Hematopoietic multipotent progenitor cell treated with erythropoietin and hydrocortisone succinate and interleukin-3 and kit ligand, for 8 days (in vitro differentiated cells): Measurements from ENCODE around the gene TNFRSF21.
"Not testable (repeated sequence)": the region's sequence is repeated elsewhere in the genome, so short reads cannot be mapped to it uniquely, and the experiment has no call there.

Experiments used
- DNase-seq: peaks from one replicate; pipeline ENCODE4 v3.0.0-alpha.2; 2015

Gene TNFRSF21, protein sequence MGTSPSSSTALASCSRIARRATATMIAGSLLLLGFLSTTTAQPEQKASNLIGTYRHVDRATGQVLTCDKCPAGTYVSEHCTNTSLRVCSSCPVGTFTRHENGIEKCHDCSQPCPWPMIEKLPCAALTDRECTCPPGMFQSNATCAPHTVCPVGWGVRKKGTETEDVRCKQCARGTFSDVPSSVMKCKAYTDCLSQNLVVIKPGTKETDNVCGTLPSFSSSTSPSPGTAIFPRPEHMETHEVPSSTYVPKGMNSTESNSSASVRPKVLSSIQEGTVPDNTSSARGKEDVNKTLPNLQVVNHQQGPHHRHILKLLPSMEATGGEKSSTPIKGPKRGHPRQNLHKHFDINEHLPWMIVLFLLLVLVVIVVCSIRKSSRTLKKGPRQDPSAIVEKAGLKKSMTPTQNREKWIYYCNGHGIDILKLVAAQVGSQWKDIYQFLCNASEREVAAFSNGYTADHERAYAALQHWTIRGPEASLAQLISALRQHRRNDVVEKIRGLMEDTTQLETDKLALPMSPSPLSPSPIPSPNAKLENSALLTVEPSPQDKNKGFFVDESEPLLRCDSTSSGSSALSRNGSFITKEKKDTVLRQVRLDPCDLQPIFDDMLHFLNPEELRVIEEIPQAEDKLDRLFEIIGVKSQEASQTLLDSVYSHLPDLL

DNA sequence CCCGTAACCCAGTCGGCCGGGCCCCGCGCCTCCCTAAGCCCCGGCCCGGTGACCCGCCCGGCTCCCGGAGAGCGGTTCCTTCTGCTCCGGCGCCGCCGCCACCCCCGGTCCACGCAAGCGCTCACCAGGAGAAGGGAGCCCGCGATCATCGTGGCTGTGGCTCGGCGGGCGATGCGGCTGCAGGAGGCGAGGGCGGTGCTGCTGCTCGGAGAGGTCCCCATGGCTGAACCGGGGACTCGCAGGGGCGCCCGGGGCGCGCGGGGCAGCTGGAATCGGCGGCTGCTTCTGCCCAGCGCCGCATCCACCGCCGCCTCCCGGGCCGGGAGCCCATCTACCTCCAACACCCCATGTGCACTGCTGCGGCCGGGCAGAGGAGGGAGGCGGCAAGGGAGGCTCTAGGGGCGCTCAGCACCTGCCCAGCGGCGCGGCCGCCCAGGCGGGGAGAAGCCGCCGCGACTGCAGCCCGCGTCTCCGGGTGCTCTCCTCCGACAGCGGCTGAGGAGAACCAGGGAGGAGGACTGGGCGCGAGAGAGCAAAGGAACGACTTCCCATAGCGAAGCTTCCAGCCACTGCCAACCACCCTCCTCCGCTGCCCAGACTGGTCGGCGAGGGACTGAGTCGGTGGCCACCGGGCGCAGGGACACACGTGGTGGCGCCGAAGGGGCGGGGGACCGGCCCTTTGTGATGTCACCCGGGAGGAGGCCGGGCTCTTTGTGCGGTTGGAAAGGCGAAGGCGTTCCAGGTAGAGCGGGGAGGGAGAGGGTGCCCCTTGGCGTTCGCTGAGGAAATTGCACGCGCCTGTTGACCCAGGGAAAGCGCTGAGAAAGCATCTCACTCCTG is at the start of gene TNFRSF21:
TNFRSF21 (minus strand) TSS at position 615 of the 840 bp plus-strand sequence; CDS start at position 221, 394 bp downstream.
- DNase-seq, result peak; percentile 90

DNA sequence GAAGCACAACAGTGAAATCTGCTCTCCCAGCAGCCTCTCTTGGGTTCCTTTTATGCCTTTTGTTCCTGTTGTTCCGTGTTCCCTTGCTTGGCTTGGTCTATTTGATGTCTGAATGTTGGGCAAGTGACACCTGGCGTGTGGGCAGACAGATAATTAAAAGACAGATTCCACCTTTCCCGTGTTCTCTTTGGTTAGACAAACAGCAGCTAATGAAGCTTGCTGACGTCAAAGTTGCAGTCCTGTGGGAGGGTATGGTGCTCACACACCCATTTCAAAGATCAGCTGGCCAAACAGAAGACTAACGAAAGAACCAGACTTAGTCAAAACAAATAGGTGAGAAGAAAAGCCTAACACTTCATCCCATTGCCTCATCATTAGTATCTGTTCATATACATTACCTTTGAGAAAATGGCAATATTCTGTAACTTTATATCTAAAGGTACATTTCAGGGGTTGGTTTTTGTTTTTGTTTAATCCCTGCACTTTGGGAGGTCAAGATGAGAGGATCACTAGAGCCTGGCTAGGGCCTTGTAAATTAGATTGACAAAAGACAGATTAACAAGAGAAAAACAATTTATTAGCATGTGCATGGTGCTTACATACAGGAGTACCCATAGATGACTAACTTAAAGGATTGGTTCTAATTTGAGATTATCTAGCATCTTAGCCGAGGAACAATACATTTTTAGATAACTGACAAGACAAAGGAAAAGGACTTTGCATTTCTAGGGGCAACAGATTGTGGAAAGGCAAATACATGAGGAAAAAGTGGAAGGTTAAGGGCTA is 48.9 kb upstream of the TNFRSF21 start:
- no peak for DNase-seq

DNA sequence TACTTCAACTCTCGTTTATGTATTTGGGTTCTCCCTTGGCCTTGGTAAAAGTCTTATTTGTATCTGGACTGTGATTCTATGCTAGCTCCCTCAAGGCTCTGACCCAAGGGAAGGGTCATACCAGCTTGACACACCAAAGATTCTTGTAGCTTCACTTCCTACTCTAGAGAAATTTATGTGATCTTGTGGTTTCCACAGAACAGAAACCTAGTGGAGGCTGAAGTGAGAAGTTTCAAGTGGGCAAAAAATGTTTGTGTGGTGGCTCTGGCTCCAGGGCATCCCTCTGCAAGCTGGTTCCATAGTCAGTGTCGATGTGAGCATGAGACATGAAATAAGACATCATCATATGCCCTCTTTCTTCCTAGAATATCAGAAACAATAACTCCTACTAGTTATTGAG is 48.1 kb upstream of the TNFRSF21 start:
- DNase-seq, result no peak

DNA sequence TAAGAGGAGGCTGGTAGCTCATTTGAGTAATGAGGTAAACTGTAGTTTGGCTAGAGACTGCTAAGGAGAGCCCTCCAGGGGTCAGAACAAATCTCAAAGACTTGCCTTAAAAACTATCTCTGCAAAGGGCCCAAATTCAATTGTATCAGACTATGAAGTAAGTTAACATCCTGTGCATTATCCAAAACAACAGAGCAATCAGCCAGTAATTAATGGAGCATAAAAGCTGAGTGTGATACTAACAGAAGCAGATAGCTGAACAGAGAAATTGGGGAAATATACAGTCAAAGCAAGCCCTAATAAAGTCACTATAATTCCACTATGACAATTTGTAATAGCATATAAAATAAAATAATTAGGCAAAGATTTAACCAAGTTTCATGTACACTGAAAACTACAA is 45.8 kb upstream of the TNFRSF21 start:
- DNase-seq, result no peak

DNA sequence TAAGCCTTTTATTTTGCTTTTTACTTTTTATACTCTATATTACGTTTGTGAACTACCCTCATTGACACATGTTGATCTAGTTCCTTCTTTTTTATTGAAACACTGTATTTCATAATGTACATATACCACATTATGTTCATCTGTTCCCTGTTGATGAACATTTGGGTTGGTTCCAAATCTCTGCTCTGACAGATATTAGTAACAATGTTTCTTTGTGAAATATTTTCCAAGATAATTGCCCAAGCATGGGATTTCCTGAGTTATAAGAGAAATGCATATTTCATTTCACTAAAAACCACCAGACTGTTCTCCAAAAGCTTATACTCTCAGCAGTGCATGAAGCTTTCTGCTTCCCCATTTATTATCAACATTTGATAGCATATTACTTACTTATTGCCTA is 44.2 kb upstream of the TNFRSF21 start:
- DNase-seq, result peak; percentile 58

DNA sequence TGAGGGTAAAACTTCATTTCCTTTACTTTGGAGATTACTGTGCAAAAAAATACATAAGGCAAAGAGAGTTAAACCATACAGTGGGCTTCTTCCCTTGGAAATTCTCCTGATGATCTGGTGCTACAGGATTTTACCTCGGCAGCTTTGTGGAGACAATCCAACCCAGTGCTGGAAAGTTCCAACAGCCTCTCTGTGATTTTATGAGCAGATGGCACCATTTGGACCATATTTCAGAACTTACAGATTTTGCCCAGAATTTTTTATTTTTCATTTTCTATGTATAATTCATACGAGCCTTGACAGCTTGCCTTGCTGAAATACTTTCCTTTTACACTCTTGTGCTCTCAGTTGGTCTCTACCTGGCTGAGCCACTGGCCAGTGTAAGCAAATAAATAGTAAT is 43.3 kb upstream of the TNFRSF21 start:
- DNase-seq, result no peak

DNA sequence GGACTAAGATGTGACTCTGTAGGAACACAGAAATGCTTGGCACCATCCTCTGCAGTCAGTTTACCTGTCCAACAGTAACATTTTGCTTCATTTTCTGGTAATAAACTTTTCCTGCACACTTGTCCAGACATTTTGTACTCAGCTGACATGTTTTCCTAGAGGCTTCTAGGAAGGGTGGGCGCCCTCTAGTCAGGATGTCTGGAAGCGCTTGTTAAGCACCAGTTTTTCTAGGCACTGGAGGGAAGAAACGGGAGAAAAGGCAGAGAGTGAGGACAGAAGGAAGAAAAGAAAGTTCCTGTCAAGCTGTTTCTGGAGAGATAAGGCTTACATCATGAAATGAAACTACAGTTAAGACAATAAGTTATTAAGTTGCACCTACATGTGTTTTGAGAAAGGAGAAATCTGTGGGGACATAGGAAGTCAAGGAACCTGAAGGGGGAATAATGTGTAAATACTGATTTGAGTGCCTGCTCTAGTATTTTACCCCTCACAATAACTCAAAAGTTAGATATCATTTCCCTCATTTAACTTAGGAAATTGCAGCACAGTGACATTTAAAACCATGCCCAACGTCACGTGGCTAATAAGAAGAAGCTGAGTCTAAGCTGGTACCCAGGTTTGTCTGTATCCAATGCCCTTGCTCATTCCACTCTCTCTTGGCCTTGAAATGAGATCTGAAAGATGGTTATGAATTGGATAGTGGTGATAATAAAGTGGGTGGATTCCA is 42.7 kb upstream of the TNFRSF21 start:
- DNase-seq, result peak; percentile 40

DNA sequence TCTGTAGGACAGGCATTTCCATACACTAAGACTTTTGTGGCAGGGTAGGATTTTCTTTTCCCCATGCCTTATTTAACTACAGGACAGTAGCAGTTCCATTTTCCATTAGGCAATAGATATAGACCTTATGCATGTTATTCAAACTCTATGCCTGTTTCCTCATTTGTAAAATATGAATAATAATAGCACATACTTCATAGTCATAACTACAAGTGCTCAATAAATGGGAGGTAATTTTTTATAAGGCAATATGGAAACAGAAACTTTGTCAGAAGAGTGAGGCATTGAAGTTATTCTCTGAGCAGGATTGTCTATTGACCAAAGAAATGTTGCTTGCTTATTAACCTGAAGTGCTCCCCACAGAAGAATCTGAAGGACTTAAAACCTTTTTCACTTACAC is 41.9 kb upstream of the TNFRSF21 start:
- DNase-seq, result no peak

DNA sequence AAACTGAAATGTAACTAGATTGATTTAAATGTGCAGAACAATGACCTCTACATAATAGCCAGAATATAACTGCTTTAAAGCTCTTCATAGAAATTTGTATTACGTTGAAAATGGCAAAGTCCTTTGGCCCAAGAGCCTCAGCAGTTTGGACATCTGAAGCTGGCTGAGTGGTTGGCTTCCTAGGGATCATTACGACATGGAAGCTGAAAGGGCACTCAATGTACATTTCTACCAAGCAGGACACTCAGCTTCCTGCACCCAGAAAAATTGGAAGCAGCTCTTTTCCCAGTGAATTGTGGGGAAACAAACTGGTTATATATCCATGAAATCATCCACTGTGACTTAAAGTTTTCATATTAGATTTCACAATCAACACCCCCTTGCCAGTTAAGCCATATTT is 40.2 kb upstream of the TNFRSF21 start:
- no peak for DNase-seq

DNA sequence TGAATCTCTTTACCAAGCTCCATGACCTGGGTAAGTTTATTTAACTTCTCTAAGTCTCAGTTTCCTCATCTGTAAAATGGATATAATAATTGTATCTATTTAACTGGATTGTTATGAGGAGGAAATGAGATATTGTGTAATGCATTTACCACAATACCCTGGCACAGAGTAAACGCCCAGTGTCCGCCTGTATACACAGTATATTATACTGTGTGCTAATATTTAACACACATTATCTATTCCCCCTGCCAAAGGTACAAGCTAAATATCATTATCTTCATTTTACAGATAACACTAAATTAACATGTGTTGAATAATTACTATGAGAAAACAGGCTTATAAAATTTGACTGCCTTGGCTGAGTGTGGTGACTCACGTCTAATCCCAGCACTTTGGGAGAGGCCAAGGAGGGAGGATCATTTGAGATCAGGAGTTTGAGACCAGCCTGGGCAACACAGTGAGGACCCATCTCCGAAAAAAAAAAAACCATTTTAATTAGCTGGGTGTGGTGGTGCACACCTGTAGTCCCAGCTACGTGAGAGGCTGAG is 38.7 kb upstream of the TNFRSF21 start:
- no peak for DNase-seq

DNA sequence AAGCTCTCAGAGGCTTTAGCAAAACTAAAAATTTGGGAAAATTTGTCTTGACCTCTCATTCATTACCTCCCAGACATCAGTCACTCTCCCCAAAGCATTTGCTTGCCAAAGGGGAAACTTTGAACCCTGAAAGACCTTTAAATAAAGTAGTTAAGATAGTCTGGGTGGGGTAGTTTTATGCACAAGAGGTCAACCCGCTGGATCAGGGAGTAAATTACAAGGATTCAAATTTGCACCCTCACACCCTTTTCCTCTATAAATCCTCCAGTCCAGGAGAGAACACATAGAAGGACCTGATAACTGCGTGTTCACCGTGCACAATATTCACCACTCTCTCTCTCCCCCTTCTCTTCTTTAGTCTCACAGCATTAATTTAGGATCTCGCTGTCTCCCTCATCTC is 36.1 kb upstream of the TNFRSF21 start:
- no peak for DNase-seq

DNA sequence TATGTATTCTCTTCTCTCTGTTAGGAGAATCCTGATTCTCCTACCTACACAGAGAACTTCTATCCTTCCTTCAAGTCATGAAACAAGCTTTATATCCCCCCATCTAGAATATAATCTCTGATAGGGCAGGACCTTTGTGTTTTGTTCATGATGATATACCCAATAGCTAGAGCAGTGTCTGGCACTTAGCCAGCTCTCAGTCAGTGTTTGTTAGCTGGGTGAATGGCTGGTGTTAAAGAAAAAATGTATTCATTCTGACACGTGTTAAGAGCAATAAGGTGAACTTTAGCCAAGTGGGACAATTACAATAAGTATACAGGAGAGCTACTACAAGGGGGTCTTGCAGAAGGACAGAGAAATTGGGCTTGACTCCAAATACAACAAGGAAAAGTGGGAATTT is 34.3 kb upstream of the TNFRSF21 start:
- DNase-seq, result peak; percentile 64

DNA sequence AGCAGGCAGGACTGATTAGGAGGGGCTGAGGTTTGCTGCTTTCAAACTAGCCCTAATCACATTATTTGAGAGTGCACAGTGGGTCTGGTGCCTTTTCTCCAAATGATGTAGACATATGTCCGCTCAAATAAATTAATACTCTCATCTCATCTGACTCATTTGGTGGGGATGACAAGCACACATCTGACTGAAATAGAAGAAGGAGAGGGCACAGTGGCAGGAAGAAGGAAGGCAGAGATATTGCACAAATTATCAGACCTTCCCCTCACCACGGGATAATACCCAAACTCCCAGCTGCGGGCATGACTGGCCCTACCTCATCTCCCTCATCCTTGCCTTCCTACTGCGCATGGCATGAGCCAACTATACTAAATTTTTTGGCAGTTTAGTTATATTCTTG is 33.9 kb upstream of the TNFRSF21 start:
- peak; percentile 32 for DNase-seq

DNA sequence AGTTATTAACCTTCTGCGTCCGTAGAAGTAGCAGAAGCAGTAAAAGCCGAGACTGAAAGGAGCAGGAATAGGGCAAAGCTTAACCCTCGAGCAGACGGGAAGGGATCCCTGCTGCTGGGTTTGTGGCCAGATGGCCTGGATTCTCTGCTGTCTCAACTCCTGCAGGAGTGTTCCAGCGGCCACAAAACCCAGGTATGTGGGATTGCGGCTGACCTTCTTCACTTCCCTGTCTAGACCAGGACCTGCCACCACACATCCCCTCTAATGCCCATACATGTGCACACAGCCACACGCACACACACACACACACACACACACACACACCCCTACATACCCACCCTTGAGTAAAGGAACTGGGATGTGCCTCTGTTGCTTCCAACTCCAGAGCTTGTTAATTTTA is 33.1 kb upstream of the TNFRSF21 start:
- DNase-seq, result no peak

DNA sequence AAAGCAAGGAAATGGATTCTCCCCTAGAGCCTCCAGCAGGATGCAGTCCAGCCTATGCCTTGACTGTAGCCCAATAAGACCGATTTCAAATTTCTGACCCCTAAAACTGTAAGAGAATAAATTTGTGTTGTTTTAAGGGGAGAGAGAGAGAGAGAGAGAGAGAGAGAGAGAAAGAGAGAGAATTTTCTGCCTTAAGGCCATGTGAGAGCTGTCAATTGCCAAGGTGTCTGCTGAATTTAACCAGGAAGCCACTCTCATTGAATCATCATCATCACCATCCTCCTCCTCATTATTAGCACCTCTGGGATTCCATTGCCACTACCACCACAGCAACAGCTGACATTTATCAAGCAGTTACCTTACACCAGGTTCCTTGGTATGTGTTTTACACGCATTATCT is 27.8 kb upstream of the TNFRSF21 start:
- no peak for DNase-seq

DNA sequence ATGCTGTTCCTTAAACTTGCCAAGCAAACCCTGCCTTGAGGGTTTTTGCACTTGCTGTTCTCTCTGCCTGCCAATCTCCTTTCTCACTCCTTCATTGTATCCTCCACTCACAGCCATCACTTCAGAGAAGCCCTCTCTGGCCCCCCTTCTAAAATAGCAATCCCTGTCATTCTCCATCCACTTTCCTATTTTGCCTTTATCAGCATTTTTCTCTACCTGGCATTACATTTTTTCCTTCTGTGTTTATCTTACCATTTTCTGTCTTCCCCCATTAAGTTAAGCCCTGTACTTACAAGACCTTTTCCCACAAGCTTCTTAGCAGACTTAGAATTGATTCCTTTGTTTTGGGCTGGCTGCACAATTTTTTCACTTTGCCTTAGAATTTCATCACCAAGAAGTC is 26.6 kb upstream of the TNFRSF21 start:
- no peak for DNase-seq

DNA sequence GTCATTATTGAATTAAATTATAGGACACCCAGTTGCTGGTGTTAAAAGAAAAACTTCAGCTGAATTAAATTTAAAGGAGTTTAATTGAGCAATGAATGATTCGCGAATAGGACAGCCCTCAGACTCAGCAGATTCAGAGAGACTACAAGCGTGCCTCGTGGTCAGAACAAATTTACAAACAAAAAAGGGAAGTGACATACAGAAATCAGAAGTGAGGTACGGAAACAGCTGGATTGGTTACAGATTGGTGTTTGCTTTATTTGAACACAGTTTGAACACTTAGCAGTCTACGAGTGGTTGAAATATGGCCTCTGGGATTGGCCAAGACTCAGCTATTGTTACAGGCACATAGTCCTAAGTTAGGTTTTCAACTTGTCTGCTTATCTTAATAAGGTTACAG is 25.8 kb upstream of the TNFRSF21 start:
- DNase-seq, result peak; percentile 36

DNA sequence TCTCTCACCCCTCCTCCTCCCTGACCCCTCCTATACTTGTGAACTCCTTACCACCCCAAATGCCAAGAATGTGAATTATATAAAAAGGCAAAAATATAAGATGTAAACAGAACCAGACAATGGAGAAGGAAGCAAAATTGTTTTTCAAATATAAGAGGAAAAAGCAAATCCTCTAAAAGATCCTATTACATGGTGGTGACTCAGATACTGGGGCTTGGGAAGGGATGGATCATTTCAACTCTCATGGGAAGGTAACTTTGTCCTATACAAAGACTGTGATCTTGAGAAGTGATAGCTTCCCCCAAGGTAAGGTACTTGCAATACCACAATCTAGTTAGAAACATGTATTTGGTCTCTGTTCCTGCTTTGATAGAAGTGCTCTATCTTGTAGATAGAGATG is 24.6 kb upstream of the TNFRSF21 start:
- no peak for DNase-seq

DNA sequence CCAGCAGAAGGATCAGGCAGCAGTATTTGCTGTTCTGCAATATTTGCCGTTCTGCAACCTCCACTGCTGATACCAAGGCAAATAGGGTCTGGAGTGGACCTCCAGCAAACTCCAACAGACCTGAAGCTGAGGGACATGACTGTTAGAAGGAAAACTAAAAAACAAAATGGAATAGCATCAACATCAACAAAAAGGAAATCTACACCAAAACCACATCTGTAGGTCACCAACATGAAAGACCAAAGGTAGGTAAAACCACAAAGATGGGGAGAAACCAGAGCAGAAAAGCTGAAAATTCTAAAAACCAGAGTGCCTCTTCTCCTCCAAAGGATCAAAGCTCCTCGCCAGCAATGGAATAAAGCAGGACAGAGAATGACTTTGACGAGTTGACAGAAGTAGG is 18.9 kb upstream of the TNFRSF21 start:
- not testable (repeated sequence) for DNase-seq

DNA sequence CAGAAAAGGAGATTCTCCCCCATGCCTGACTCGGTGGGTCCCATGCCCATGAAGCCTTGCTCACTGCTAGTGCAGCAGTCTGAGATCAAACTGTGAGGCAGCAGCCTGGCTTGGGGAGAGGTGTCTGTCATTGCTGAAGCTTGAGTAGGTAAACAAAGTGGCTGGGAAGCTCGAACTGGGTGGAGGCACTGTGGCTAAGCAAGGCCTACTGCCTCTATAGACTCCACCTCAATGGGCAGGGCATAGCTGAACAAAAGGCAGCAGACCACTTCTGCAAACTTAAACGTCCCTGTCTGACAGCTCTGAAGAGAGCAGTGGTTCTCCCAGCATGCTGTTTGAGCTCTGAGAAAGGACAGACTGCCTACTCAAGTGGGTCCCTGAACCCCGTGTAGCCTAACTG is 18.4 kb upstream of the TNFRSF21 start:
- not testable (repeated sequence) for DNase-seq

DNA sequence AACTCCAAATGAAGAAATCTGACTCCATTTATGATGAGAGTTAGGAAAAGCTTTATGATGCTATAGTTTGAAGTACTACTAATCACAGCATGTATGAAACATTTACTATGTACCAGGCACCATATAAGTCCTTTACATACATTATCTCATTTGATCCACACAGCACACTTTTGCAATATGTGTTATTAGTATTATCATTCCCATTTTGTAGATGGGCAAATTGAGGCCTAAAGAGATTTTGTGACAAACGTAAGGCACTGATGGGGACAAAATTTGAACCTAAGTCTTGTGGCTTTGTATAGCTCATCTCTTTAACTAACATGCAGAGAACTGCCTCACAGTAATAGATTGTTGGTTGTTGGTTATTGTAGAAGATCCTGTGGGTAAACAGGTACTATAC is 14.2 kb upstream of the TNFRSF21 start:
- DNase-seq, result no peak

DNA sequence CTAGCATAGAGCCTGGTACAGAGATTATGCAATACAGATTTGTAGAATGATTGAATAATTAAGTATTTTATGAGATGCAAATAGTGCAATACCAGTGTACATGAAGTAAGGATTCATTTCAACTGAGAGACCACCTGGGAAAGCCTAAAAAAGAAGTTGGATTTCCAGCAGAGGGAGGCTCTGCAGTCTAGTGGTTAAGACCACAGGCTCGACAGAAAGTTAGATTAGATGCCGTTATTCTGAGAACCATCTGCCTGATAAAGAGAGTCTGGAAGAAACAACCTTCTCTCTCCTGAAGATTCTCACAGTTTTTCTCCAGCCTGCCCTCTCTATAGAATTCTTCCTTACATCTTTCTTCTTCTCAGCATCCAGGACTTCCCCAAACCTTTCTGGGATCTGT is 13.6 kb upstream of the TNFRSF21 start:
- DNase-seq, result peak; percentile 32
